Endothelial cell of umbilical vein (primary cell): ENCODE measurements around the gene CDK11B. TPM values are rescaled to one million over a fixed set of nuclear protein-coding genes. Genes with fewer than 3 reads are reported as not detected.

Experiments used
- BruUV-seq: library from RNA; stranded (reverse); fragments of 400-500 nt; replicated peaks from 2 replicates; lab custom pipeline; 2021; lab: Mats Ljungman, UMichigan
- CTCF ChIA-PET: fragments of 300-600, 350-600 bp; sonication (Branson Sonifier 250); formaldehyde crosslinking; loops from one replicate; lab custom pipeline; 2021; ENCODE audit warnings: antibody characterized with exemption, inconsistent platforms; lab: Charles Lee
- POLR2A ChIA-PET: fragments of 300-600, 350-600 bp; sonication (Branson Sonifier 250); formaldehyde crosslinking; loops from one replicate; lab custom pipeline; 2021; ENCODE audit warnings: antibody characterized with exemption, inconsistent platforms; lab: Charles Lee
- DNase-seq: peaks from one replicate; pipeline ENCODE4 v3.0.0-alpha.2; 2011; ENCODE audit warnings: low read depth, low spot score
- FAIRE-seq: peaks from 2 replicates; lab custom pipeline; 2011; peaks lifted over from hg19 to GRCh38; lab: Jason Lieb, UNC
- H2AFZ ChIP-seq: 2 replicates; pipeline ENCODE4 v1.6.0; 2012; ENCODE audit warnings: low read depth, low read length, control low read depth, inconsistent platforms
- H3K27ac ChIP-seq: 2 replicates; pipeline ENCODE4 v1.5.1; 2011; ENCODE audit warnings: low read depth, mild to moderate bottlenecking, control low read depth, low read length, moderate library complexity; ENCODE audit not compliant: insufficient read depth
- H3K27me3 ChIP-seq, 2 experiments: 2 replicates each; pipeline versions ENCODE4 v1.6.0 to v1.6.1; 2011; ENCODE audit warnings: low read length in 2 of 2, mixed read lengths in 1 of 2; ENCODE audit not compliant: control insufficient read depth in 2 of 2, insufficient read depth in 2 of 2
- H3K36me3 ChIP-seq, 2 experiments: 2 replicates in 1 of 2; 3 replicates in 1 of 2; pipeline ENCODE4 v1.5.1; 2011; ENCODE audit warnings: low read length in 2 of 2, mild to moderate bottlenecking in 1 of 2, moderate library complexity in 1 of 2; ENCODE audit not compliant: control insufficient read depth in 2 of 2, insufficient read depth in 2 of 2; ENCODE audit errors: extremely low read depth in 1 of 2
- H3K4me1 ChIP-seq: 3 replicates; pipeline ENCODE4 v1.5.1; 2011; ENCODE audit warnings: mild to moderate bottlenecking, low read length; ENCODE audit not compliant: control insufficient read depth, insufficient read depth; ENCODE audit errors: extremely low read depth
- H3K4me2 ChIP-seq: 2 replicates; pipeline ENCODE4 v1.6.1; 2011; ENCODE audit warnings: low read length, control low read depth, mixed read lengths; ENCODE audit not compliant: insufficient read depth
- H3K4me3 ChIP-seq, 3 experiments: fragments of 200-600 bp in 1 of 3; sonication (generic), shearing (Covaris generic) in 1 of 3; replicated peaks in 1 of 3; 2 replicates each; pipeline ENCODE4 v1.5.1; 2011 to 2016; ENCODE audit warnings: control low read depth in 3 of 3, low read length in 3 of 3, mild to moderate bottlenecking in 2 of 3, inconsistent platforms in 1 of 3, low read depth in 1 of 3, moderate library complexity in 1 of 3; ENCODE audit not compliant: insufficient read depth in 1 of 3
- H3K79me2 ChIP-seq: 2 replicates; pipeline ENCODE4 v1.6.0; 2012; ENCODE audit warnings: low read length, inconsistent platforms; ENCODE audit not compliant: control insufficient read depth, insufficient read depth
- H3K9ac ChIP-seq: replicated peaks from 2 replicates; pipeline ENCODE3; 2011; ENCODE audit warnings: low read length, control low read depth; ENCODE audit not compliant: insufficient read depth; ENCODE audit errors: extremely low read depth
- H3K9me1 ChIP-seq: replicated peaks from 3 replicates; pipeline ENCODE4 v1.6.0; 2011; ENCODE audit warnings: mild to moderate bottlenecking, low read length; ENCODE audit not compliant: control insufficient read depth, insufficient read depth; ENCODE audit errors: extremely low read depth
- H3K9me3 ChIP-seq: replicated peaks from 2 replicates; pipeline ENCODE4 v1.5.1; 2012; ENCODE audit warnings: low read length, inconsistent platforms; ENCODE audit not compliant: control insufficient read depth, insufficient read depth
- H4K20me1 ChIP-seq: replicated peaks from 2 replicates; pipeline ENCODE3; 2011; ENCODE audit warnings: mild to moderate bottlenecking, low read length; ENCODE audit not compliant: control insufficient read depth, insufficient read depth; ENCODE audit errors: extremely low read depth
- EZH2 ChIP-seq: IDR thresholded peaks from 2 replicates; pipeline ENCODE4 v1.6.1; 2012; ENCODE audit warnings: borderline replicate concordance, low read depth, mild to moderate bottlenecking, moderate library complexity, low read length, inconsistent platforms; ENCODE audit not compliant: severe bottlenecking
- dilution Hi-C: fragments of 300-500 bp; cut with MboI; formaldehyde crosslinking; loops from one replicate; pipeline ENCODE4 v1.15.0; 2019; ENCODE audit warnings: low sequenced_read_pairs; ENCODE audit not compliant: extremely low pct_ligation_motif_present
- intact Hi-C: fragments of 100-400 bp; cut with micrococcal nuclease; formaldehyde crosslinking; loops from one replicate; pipeline ENCODE4 v1.10.0; 2022
- polyA plus RNA-seq, 4 experiments: library from polyadenylated mRNA; depleted of rRNA in 3 of 4; stranded (reverse) in 3 of 4; unstranded in 1 of 4; fragments of >200 nt; gene quantifications; 2 replicates each; pipeline versions ENCODE4 v1.2.1 to v1.2.3, GENCODE V29; 2011 to 2012; ENCODE audit warnings: missing spikeins in 1 of 4
- total RNA-seq: library from RNA; stranded (reverse); gene quantifications from 2 replicates; pipeline ENCODE4 v1.2.3, GENCODE V29; 2021
- TF ChIP-seq, protein P1 (sequence below), 2 donors: IDR thresholded peaks; 1 replicate in 1 of 2; 2 replicates in 1 of 2; pipeline ENCODE4 v1.5.1; 2011; ENCODE audit warnings: low read length in 2 of 2, mild to moderate bottlenecking in 2 of 2, moderate library complexity in 2 of 2, control low read depth in 1 of 2, inconsistent platforms in 1 of 2, low read depth in 1 of 2; ENCODE audit not compliant: insufficient read depth in 1 of 2; ENCODE audit errors: extremely low read depth in 1 of 2

CDK11B gene
- total and polyA plus RNA-seq, 2 donors (not counting 3 experiments of a cell fraction or from before 2014, with no cell fraction given), result 16.4 to 32.0 TPM

- Histone ChIP-seq H4K20me1 (no peaks in the 10 kb centered on the region), H3K9me1 (no peaks in the 10 kb centered on the region), H3K4me3 (no peak within 1 kb of the TSS), H3K36me3 (peaks cover 0 to 2% of the 10 kb centered on the region in 2 experiments), H3K27me3 (peaks cover 3 to 24% of the 10 kb centered on the region in 2 experiments), H3K4me1 (no peaks in the 10 kb centered on the region), H2AFZ (no peak within 1 kb of the TSS), H3K4me2 (no peak within 1 kb of the TSS), H3K79me2 (no peaks in the 10 kb centered on the region), H3K9ac (no peak within 1 kb of the TSS), H3K27ac (no peak within 1 kb of the TSS), H3K9me3 (no peaks in the 10 kb centered on the region)
- TF ChIP-seq EZH2, result peak; percentile 84
- TF ChIP-seq, protein P1, sequence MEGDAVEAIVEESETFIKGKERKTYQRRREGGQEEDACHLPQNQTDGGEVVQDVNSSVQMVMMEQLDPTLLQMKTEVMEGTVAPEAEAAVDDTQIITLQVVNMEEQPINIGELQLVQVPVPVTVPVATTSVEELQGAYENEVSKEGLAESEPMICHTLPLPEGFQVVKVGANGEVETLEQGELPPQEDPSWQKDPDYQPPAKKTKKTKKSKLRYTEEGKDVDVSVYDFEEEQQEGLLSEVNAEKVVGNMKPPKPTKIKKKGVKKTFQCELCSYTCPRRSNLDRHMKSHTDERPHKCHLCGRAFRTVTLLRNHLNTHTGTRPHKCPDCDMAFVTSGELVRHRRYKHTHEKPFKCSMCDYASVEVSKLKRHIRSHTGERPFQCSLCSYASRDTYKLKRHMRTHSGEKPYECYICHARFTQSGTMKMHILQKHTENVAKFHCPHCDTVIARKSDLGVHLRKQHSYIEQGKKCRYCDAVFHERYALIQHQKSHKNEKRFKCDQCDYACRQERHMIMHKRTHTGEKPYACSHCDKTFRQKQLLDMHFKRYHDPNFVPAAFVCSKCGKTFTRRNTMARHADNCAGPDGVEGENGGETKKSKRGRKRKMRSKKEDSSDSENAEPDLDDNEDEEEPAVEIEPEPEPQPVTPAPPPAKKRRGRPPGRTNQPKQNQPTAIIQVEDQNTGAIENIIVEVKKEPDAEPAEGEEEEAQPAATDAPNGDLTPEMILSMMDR (IDR thresholded peaks at IDR 0.05; ENCODE audit: extremely low read depth in 1 of 2, insufficient read depth in 1 of 2, low read depth in 1 of 2, low read length in 2 of 2), result no peak
- intact Hi-C loops, result no loop called here
- FAIRE-seq (no peak), DNase-seq (no peak)
- dilution Hi-C loops, result no loop called here
- POLR2A ChIA-PET, result no interaction called here
- no TSS peak for BruUV-seq
- CTCF ChIA-PET, result no interaction called here
Observed at GRCh38 chr1:1631782-1632420, 26.9 kb downstream of the CDK11B start, which contains the start of gene MMP23B. MMP23B (plus strand) TSS chr1:1632173; CDS start chr1:1632219, 46 bp downstream.
